IMR-90 (cell line): ENCODE measurements around the gene SYNGR3. TPM values are rescaled to one million over a fixed set of nuclear protein-coding genes. Genes with fewer than 3 reads are reported as not detected.

Experiments
- ATAC-seq: fragments of 200-7000 bp; cut with Tn5 transposase; 2 replicates; pipeline ENCODE4 v1.9.1; 2020; ENCODE audit warnings: low read depth, mild to moderate bottlenecking, moderate library complexity
- BruUV-seq: library from RNA; stranded (reverse); fragments of 400-500 nt; replicated peaks from 2 replicates; lab custom pipeline; 2021; lab: Mats Ljungman, UMichigan
- CTCF ChIA-PET: fragments of 300-600 bp; formaldehyde crosslinking; extraction: SDS; loops from one replicate; lab custom pipeline; 2021; ENCODE audit warnings: antibody characterized with exemption; lab: Yijun Ruan, JAX
- POLR2A ChIA-PET: fragments of 300-600 bp; sonication (Branson Sonifier 250); formaldehyde crosslinking; loops from one replicate; lab custom pipeline; 2022; ENCODE audit warnings: antibody characterized with exemption; ENCODE audit not compliant: unreplicated experiment; lab: Charles Lee
- DNase-seq: peaks from one replicate; pipeline ENCODE4 v3.0.0; 2013
- H2AFZ ChIP-seq: replicated peaks from 2 replicates; pipeline ENCODE3; 2013; ENCODE audit warnings: low read length, mild to moderate bottlenecking; ENCODE audit not compliant: poor library complexity
- H2AK5ac ChIP-seq: 2 replicates; pipeline ENCODE4 v1.6.1; 2013; ENCODE audit warnings: low read depth, low read length, inconsistent platforms
- H2AK9ac ChIP-seq: replicated peaks from 2 replicates; pipeline ENCODE3; 2013; ENCODE audit warnings: mild to moderate bottlenecking, low read depth, low read length, moderate library complexity; ENCODE audit not compliant: poor library complexity
- H2BK120ac ChIP-seq: 2 replicates; pipeline ENCODE4 v1.6.1; 2013; ENCODE audit warnings: low read depth, low read length, inconsistent platforms
- H2BK15ac ChIP-seq: 3 replicates; pipeline ENCODE4 v1.6.1; 2013; ENCODE audit warnings: low read depth, low read length, inconsistent platforms
- H2BK20ac ChIP-seq: 2 replicates; pipeline ENCODE4 v1.6.1; 2013; ENCODE audit warnings: low read depth, mild to moderate bottlenecking, inconsistent platforms, low read length, moderate library complexity
- H2BK5ac ChIP-seq: 2 replicates; pipeline ENCODE4 v1.6.1; 2013; ENCODE audit warnings: mild to moderate bottlenecking, low read depth, low read length, inconsistent platforms; ENCODE audit not compliant: poor library complexity, severe bottlenecking
- H3K14ac ChIP-seq: replicated peaks from 2 replicates; pipeline ENCODE4 v1.6.1; 2013; ENCODE audit warnings: low read depth, low read length, inconsistent platforms
- H3K18ac ChIP-seq: 2 replicates; pipeline ENCODE4 v1.6.1; 2013; ENCODE audit warnings: low read depth, low read length, control low read depth
- H3K23ac ChIP-seq: 2 replicates; pipeline ENCODE4 v1.6.1; 2013; ENCODE audit warnings: low read depth, low read length, inconsistent platforms
- H3K27ac ChIP-seq: 2 replicates; pipeline ENCODE4 v1.5.1; 2013; ENCODE audit warnings: mild to moderate bottlenecking, control low read depth, low read length; ENCODE audit not compliant: insufficient read depth
- H3K27me3 ChIP-seq: 2 replicates; pipeline ENCODE4 v1.6.1; 2013; ENCODE audit warnings: low read length; ENCODE audit not compliant: control insufficient read depth, insufficient read depth
- H3K36me3 ChIP-seq: 2 replicates; pipeline ENCODE4 v1.6.1; 2013; ENCODE audit warnings: low read length, mixed read lengths; ENCODE audit not compliant: control insufficient read depth, insufficient read depth
- H3K4ac ChIP-seq: 2 replicates; pipeline ENCODE4 v1.6.1; 2013; ENCODE audit warnings: low read depth, low read length, inconsistent platforms
- H3K4me1 ChIP-seq: 2 replicates; pipeline ENCODE4 v1.6.1; 2013; ENCODE audit warnings: low read length, mixed read lengths; ENCODE audit not compliant: control insufficient read depth, insufficient read depth
- H3K4me2 ChIP-seq: 2 replicates; pipeline ENCODE4 v1.6.1; 2013; ENCODE audit warnings: low read depth, mild to moderate bottlenecking, control low read depth, low read length, moderate library complexity
- H3K4me3 ChIP-seq: 2 replicates; pipeline ENCODE4 v1.5.1; 2013; ENCODE audit warnings: low read depth, mild to moderate bottlenecking, control low read depth, low read length, moderate library complexity; ENCODE audit not compliant: insufficient read depth
- H3K56ac ChIP-seq: 2 replicates; pipeline ENCODE4 v1.6.1; 2013; ENCODE audit warnings: low read length, inconsistent platforms; ENCODE audit not compliant: insufficient read depth; ENCODE audit errors: extremely low read depth
- H3K79me1 ChIP-seq, 2 experiments: 2 replicates each; pipeline ENCODE4 v1.6.1; 2013; ENCODE audit warnings: low read length in 2 of 2, inconsistent platforms in 1 of 2, low read depth in 1 of 2
- H3K9ac ChIP-seq: 2 replicates; pipeline ENCODE4 v1.6.1; 2013; ENCODE audit warnings: low read depth, low read length, control low read depth
- H3K9me1 ChIP-seq: 2 replicates; pipeline ENCODE4 v1.6.1; 2013; ENCODE audit warnings: low read length, inconsistent platforms; ENCODE audit not compliant: insufficient read depth
- H3K9me3 ChIP-seq: 2 replicates; pipeline ENCODE4 v1.6.1; 2013; ENCODE audit warnings: low read length; ENCODE audit not compliant: control insufficient read depth, insufficient read depth
- H4K20me1 ChIP-seq: 2 replicates; pipeline ENCODE4 v1.6.1; 2013; ENCODE audit warnings: low read length, inconsistent platforms; ENCODE audit not compliant: insufficient read depth
- H4K5ac ChIP-seq: 2 replicates; pipeline ENCODE4 v1.6.1; 2013; ENCODE audit warnings: mild to moderate bottlenecking, low read depth, low read length, control low read depth
- H4K8ac ChIP-seq, 2 experiments: 2 replicates each; pipeline ENCODE4 v1.6.1; 2013; ENCODE audit warnings: low read depth in 2 of 2, low read length in 2 of 2, control low read depth in 1 of 2, inconsistent platforms in 1 of 2
- H4K91ac ChIP-seq: 2 replicates; pipeline ENCODE4 v1.6.1; 2013; ENCODE audit warnings: low read depth, low read length, inconsistent platforms; ENCODE audit not compliant: insufficient read depth
- BHLHE40 ChIP-seq: fragments of 150-350 bp; IDR thresholded peaks from 2 replicates; pipeline ENCODE4 v1.6.1; 2016; ENCODE audit warnings: mild to moderate bottlenecking, low read depth, low read length
- CHD1 ChIP-seq: IDR thresholded peaks from 2 replicates; pipeline ENCODE4 v1.6.1; 2012; ENCODE audit warnings: low read depth, low read length, improper control_type of control experiment
- MAFK ChIP-seq: IDR thresholded peaks from 2 replicates; pipeline ENCODE4 v1.6.1; 2012; ENCODE audit warnings: low read depth, low read length, improper control_type of control experiment
- RAD21 ChIP-seq: IDR thresholded peaks from 2 replicates; pipeline ENCODE4 v1.6.1; 2012; ENCODE audit warnings: low read length, improper control_type of control experiment
- RFX5 ChIP-seq: IDR thresholded peaks from 2 replicates; pipeline ENCODE4 v1.8.0; 2012; ENCODE audit warnings: low read depth, mild to moderate bottlenecking, low read length, moderate library complexity
- WGBS, 2 experiments: methylation state at CpG; one replicate each; pipeline versions ENCODE4 v1.1.5 to v1.1.7; 2013; ENCODE audit warnings: missing lambda C conversion rate in 2 of 2; ENCODE audit not compliant: insufficient read length in 1 of 2; ENCODE audit errors: extremely low coverage in 2 of 2; 5-methylcytosine and 5-hydroxymethylcytosine counted together
- dilution Hi-C: fragments of 300-500 bp; cut with HindIII; formaldehyde crosslinking; loops from one replicate; pipeline ENCODE4 v1.14.3; 2018; ENCODE audit warnings: low sequenced_read_pairs; ENCODE audit not compliant: unreplicated experiment
- in situ Hi-C: fragments of 300-500 bp; cut with MboI; formaldehyde crosslinking; loops from 3 replicates; pipeline ENCODE4 v1.14.3; 2019; ENCODE audit warnings: low sequenced_read_pairs, inconsistent platforms, mixed read lengths
- intact Hi-C: fragments of 100-400 bp; cut with micrococcal nuclease; formaldehyde crosslinking; loops from 2 replicates; pipeline ENCODE4 v1.10.0; 2022
- polyA plus RNA-seq, 3 experiments: library from polyadenylated mRNA; depleted of rRNA; stranded (reverse); fragments of >200 nt; gene quantifications; 2 replicates each; pipeline ENCODE4 v1.2.3, GENCODE V29; 2012; ENCODE audit warnings: low replicate concordance in 1 of 3
- total RNA-seq: library from RNA; depleted of rRNA; stranded (reverse); fragments of >200 nt; gene quantifications from 2 replicates; pipeline ENCODE4 v1.2.3, GENCODE V29; 2012
- TF ChIP-seq, protein P1 (sequence below): conservative IDR thresholded peaks from 2 replicates; pipeline ENCODE4 v1.5.1; 2012; ENCODE audit warnings: mild to moderate bottlenecking, low read depth, low read length, improper control_type of control experiment
- TF ChIP-seq, protein P2 (sequence below): fragments of 150-350 bp; IDR thresholded peaks from 2 replicates; pipeline ENCODE4 v1.6.1; 2017; ENCODE audit warnings: mild to moderate bottlenecking, antibody characterized with exemption, low read length, low read depth

SYNGR3 gene
- total and polyA plus RNA-seq, 2 of the 4 experiments (the other 2 are of a cell fraction): 1.8 to 5.8 TPM

DNA sequence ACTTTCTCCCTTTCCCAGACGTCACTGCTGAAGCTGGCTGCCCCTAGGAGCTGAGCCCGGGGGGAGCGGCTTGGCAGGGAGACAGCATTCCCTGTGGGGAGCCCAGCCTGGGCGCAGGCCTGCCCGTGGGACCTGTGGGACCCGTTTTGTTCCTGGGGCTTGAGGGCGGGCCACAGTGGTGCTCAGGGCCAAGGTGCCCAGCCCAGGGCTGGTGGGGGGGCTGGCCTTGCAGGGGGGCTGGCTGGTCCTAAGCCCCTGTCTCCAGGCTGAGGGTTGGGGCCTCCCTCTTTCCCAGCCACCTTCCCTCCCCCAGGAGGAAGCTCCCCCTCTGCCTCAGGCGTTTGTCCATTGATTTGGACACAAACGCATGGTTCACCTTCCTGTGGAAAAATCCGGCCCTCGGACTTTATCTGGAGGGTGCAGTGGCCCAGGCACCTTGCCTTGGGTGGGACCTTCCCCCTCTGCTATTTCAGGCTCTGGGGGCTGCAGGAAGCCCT, 41.4 kb downstream of the SYNGR3 start:
- Histone ChIP-seq H3K36me3 (peaks cover 20% of the 10 kb centered on the region), H3K9me1 (peaks cover 13% of the 10 kb centered on the region), H2BK5ac (no peak overlapping the region), H2BK120ac (no peak overlapping the region), H3K4me1 (peaks cover 47% of the 10 kb centered on the region), H3K9me3 (no peaks in the 10 kb centered on the region), H3K27ac (no peak overlapping the region), H3K56ac (no peak overlapping the region), H3K4ac (no peak overlapping the region), H3K4me2 (no peak overlapping the region), H3K9ac (no peak overlapping the region), H4K5ac (no peak overlapping the region), H4K20me1 (peaks cover 15% of the 10 kb centered on the region), H2BK15ac (no peak overlapping the region), H4K91ac (no peak overlapping the region), H3K23ac (no peak overlapping the region), H4K8ac (no peak overlapping the region), H3K18ac (no peak overlapping the region), H3K27me3 (no peaks in the 10 kb centered on the region), H3K79me1 (peaks cover 16 to 76% of the 10 kb centered on the region in 2 experiments), H2AK5ac (no peak overlapping the region), H3K14ac (no peak overlapping the region), H2AFZ (no peak overlapping the region), H2BK20ac (no peak overlapping the region), H3K4me3 (no peak overlapping the region), H2AK9ac (peak overlapping the region; percentile 7)
- no peak for DNase-seq
- no TSS peak for BruUV-seq
- ATAC-seq: no peak
- ChIA-PET POLR2A (no interaction called here), CTCF (no interaction called here)
- 85% methylated on average over 4 of the region's 11 CpGs; no CpG with 5 or more reads in 1 of the 2 experiments for WGBS, 2 experiments
- intact Hi-C loops (no loop called here), in situ Hi-C loops (no loop called here), dilution Hi-C loops (no loop called here)
- TF ChIP-seq, protein P1, sequence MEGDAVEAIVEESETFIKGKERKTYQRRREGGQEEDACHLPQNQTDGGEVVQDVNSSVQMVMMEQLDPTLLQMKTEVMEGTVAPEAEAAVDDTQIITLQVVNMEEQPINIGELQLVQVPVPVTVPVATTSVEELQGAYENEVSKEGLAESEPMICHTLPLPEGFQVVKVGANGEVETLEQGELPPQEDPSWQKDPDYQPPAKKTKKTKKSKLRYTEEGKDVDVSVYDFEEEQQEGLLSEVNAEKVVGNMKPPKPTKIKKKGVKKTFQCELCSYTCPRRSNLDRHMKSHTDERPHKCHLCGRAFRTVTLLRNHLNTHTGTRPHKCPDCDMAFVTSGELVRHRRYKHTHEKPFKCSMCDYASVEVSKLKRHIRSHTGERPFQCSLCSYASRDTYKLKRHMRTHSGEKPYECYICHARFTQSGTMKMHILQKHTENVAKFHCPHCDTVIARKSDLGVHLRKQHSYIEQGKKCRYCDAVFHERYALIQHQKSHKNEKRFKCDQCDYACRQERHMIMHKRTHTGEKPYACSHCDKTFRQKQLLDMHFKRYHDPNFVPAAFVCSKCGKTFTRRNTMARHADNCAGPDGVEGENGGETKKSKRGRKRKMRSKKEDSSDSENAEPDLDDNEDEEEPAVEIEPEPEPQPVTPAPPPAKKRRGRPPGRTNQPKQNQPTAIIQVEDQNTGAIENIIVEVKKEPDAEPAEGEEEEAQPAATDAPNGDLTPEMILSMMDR: no peak
- no peak for TF ChIP-seq RFX5
- TF ChIP-seq, protein P2, sequence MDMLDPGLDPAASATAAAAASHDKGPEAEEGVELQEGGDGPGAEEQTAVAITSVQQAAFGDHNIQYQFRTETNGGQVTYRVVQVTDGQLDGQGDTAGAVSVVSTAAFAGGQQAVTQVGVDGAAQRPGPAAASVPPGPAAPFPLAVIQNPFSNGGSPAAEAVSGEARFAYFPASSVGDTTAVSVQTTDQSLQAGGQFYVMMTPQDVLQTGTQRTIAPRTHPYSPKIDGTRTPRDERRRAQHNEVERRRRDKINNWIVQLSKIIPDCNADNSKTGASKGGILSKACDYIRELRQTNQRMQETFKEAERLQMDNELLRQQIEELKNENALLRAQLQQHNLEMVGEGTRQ: no peak
- no peak for TF ChIP-seq CHD1
- no peak for TF ChIP-seq BHLHE40
- TF ChIP-seq RAD21: no peak
- TF ChIP-seq MAFK: no peak
